HG03469 (cell line): Measurements from ENCODE around the gene TRMT112.
A peak's percentile ranks its signal among the peaks of the same experiment; 100 is the strongest.

Experiments
- ATAC-seq: cut with Tn5 transposase; IDR thresholded peaks from one replicate; pipeline ENCODE4 v1.9.1; 2021; ENCODE audit warnings: mild to moderate bottlenecking, moderate library complexity, moderate number of reproducible peaks; ENCODE audit not compliant: unreplicated experiment

The TRMT112 gene

DNA sequence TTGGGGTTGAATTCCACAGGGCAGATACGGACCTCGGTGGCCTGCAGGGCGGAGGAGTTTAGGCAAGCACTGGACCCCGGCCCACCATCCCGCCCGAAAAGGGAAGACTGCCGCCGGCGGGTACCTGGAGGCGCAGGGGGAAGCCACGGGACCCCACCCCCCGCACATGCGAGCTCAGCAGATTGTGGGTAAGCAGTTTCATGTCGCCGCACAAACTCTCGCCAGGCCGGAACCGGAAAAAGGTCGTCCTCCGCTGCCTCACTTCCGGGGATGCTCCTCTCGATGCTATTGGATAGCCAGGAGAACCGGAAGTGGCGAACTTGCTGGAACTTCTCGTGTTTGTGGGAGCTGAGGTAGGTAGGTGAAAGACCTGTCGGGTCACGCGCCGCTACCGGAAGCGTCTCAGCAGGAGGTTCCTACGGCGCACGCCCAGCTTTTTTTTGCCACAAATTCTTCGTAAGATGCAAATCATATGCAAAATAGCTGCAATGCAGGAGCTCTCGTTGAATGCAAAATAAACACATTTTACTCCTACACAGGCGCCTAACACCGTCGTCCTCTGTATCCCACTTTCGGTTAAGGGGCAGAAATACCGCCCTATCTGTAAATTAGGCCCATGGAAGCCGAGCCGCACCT, at the start of gene TRMT112:
TRMT112 (minus strand) TSS at position 235 of the 636 bp plus-strand sequence; CDS start at position 202, 33 bp downstream.
- peak; percentile 37 for ATAC-seq

DNA sequence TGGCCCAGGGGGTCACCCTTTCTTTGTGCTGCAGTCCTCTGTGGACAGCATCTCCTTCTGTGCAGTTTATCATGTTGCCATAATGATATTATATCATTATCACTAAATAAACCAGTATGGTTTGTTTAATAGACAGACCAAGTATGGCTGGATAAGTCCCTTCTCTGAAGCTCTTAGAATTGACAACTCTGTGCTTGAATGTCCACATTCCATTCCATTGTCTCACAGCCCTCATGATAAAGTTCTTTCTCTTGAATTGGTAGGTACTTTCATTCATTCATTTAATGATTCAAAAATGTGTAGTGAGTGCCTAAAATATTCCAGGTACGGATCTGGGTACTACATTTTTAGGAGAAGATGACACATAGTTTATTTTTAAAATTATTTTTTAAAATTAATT, 49.4 kb upstream of the TRMT112 start:
- no peak for ATAC-seq

DNA sequence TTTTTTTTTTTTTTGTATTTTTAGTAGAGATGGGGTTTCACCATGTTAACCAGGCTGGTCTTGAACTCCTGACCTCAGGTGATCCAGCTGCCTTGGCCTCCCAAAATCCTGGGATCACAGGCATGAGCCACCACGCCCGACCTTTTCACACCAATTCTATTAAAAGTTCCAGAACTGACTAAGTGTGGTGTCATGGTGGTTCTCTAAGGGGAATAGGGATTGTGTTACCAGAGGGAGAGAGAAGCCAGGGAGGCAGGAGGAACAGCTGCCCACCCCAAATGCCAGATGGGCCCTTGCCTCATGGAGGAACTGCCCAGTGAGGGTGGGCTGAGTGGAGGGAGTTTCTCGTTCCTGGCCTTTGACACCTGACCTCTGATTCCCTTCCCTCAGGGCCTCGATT, 47.6 kb upstream of the TRMT112 start:
- no peak for ATAC-seq

DNA sequence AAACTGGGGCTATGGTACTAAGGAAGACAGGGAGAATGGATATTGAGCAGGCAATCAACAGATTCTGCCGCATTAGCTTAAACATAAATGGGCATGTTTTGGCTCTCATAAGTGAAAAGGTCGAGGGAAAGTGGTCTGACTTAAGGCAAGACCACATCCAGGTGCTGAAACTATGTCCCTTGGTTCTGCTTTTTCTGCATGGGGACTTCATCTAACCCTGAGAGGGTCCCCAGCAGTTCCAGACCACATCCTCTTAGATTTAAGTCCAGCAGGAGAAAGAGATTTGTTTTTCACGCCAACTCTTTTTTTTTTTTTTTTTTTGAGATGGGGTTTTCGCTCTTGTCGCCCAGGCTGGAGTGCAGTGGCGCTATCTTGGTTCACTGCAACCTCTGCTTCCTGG, 47.1 kb upstream of the TRMT112 start:
- no peak for ATAC-seq

DNA sequence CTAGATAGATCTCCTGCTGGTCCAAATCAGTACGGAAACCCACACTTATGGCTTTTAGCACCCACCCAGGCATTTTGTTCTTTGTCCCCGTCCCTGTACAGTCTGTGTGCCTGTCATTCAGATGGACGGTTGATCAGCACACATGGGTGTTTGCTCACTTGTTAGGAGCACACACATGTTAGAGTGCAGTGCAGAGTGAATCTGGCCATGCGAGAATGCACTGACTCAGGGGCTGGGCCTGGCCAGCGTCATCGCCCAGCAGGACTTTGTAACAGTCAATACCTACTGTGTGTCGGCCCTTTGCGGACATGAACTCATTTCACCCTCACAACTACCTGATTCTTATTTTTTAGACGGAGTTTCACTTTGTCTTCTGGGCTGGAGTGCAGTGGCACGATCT, 45.0 kb upstream of the TRMT112 start:
- no peak for ATAC-seq

DNA sequence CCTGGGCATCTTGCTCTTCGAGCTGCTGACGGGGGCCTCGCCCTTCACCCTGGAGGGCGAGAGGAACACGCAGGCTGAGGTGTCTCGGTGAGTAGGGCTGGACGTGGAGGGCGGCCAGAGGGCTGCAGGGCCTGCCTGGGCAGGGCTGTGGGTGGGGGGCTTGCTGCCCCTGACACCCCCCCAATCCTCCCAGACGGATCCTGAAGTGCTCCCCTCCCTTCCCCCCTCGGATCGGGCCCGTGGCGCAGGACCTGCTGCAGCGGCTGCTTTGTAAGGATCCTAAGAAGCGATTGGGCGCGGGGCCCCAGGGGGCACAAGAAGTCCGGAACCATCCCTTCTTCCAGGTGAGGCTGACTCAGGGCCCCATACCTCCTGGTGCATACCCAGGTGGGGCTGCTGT, 44.3 kb upstream of the TRMT112 start:
- ATAC-seq, result no peak

DNA sequence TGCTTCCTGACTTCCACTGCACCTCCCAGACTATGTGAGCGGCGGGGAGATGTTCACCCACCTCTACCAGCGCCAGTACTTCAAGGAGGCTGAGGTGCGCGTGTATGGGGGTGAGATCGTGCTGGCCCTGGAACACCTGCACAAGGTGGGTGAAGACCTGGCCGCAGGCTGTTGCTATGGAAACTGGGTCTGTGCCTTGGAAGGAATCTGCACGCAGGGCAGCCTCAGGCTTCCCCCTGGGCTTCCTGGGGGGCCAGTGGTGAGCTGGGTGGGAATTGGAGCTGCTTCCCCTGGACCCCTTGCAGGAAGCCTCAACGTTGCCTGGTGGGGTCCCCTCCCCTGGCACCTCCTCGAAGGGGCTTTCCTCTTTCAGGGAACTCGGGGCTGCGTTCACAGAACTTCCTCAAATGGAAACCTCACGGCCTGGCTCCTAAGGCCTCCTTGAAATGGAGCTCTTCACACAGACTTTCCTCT, 43.1 kb upstream of the TRMT112 start:
- ATAC-seq, result no peak

DNA sequence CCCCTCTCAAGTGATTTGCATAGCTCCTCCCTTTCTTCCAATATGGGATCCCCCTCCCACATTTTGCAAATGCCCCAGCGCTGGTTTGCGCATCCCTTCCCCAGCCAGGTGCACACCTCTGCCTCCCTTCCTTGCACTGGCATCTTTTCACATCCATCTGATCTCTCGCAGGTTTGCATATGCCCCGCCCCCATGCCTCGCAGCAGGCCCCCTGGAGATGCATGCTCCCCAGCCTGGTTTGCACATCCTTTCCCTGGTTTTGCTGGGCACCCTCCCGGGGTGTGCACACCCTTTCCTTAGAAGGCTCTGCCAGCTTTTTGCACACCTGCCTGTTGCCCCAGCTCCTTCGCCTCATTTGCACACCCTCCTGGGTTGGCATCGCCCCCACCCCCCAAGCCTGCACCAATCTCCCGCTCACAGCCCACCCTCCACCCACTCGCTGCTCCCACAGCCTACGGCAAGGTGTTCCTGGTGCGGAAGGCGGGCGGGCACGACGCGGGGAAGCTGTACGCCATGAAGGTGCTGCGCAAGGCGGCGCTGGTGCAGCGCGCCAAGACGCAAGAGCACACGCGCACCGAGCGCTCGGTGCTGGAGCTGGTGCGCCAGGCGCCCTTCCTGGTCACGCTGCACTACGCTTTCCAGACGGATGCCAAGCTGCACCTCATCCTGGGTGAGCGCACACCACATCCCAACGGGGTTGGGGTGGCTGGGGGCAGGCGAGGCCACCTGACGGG, 42.5 kb upstream of the TRMT112 start:
- ATAC-seq, result no peak

DNA sequence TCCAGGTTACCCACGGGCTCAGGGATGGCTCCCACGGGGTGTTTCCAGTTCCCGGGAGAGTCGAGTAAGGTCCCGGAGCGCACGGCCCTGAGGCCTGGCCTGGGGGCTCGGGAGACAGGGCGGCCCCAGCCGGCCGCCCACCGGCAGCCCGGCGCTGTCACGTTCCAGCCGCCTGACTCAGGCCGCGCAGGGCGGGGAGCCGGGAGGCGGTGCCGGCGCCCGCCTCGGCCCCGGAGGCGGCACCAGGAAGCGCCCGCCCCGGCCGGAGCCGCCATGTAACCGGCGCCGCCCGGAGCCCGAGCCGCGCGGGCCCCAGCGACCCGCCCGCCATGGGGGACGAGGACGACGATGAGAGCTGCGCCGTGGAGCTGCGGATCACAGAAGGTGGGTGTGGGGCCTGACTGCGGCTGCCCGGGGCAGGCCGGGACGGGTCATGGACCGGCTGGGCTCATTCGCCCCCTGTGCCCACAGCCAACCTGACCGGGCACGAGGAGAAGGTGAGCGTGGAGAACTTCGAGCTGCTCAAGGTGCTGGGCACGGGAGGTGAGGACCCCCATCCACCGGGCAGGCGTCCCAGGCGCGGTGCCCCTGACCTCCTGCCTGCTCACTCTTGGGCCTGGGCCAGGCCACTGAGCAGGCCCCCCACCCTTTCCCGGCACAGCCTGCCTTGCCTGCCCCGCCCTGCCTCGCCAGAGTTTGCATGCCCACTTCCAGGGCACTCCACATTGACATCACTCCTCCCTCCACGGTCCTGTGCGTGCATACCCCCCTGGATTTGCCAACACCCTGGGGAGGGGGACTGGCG, 41.8 kb upstream of the TRMT112 start, which contains the start of gene RPS6KA4:
RPS6KA4 (plus strand) TSS at position 256 of the 805 bp plus-strand sequence; CDS start at position 330, 74 bp downstream.
- ATAC-seq, result no peak

DNA sequence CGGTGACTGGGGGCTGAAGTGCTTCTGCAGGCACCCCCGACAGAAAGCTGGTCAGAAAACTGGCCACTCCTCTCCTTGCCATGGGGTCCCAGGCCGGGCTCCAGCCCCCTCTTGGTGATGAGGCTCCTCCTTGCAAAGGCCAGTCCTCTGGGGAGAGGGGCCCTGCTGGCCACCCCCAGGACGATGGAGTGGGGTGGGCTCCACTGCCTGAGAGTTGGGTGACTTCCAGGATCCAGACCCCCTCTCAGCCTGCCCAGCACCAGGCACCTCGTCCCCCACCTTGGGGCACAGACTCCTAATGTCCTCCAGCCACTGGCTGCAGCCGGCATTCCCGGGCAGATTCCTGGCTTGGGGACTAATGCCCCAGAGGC, 41.2 kb upstream of the TRMT112 start:
- no peak for ATAC-seq

DNA sequence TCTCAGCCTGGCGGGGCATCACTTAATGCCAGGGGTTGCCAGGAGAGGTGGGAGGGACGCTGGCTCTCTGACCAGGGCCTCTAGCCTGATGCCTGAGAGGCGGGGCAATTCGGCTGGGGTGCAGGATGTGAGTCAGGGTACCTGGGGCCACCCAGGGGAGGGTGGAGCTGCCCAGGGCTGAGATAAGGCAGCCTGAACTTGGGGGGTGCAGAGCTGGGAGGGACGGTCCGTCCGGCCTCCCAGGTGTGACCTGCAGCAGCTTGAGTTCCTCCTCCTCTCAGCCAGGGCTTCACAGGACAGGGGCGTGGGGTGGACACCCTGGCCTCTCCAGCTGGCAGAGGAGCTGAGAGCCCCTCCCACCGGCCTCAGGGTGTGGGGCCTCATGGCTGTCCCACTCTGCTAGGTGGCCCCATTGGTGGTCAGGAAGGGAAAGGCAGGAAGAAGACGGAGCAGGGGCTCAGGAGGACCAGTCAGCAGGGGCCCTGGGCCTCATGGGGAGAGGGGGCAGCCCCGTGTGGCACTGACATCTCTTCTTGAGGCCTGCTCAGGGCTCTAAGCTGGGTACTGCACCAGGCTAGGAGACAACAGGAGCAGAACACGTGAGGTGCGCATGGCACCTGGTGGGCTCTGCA, 40.7 kb upstream of the TRMT112 start:
- ATAC-seq, result no peak

DNA sequence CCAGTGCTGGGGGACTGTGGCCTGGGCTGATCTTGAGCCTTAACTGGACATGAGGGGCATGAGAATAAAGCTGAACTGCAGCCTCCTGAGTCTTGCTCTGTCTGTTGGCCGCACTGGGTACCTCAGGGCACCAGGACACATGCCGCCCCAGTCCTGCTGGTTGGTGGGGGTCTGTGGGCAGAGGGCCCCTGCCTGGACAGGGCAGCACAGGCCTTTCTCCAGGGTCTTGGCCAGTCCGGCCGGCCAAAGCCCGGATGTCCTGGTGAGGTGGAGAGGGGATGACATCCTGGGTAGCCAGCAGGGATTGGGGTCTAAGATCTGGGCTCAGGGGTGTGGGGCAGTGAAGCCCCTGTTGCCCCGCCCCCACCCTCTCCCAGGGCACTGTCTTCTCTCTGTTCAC, 40.1 kb upstream of the TRMT112 start:
- ATAC-seq, result no peak

DNA sequence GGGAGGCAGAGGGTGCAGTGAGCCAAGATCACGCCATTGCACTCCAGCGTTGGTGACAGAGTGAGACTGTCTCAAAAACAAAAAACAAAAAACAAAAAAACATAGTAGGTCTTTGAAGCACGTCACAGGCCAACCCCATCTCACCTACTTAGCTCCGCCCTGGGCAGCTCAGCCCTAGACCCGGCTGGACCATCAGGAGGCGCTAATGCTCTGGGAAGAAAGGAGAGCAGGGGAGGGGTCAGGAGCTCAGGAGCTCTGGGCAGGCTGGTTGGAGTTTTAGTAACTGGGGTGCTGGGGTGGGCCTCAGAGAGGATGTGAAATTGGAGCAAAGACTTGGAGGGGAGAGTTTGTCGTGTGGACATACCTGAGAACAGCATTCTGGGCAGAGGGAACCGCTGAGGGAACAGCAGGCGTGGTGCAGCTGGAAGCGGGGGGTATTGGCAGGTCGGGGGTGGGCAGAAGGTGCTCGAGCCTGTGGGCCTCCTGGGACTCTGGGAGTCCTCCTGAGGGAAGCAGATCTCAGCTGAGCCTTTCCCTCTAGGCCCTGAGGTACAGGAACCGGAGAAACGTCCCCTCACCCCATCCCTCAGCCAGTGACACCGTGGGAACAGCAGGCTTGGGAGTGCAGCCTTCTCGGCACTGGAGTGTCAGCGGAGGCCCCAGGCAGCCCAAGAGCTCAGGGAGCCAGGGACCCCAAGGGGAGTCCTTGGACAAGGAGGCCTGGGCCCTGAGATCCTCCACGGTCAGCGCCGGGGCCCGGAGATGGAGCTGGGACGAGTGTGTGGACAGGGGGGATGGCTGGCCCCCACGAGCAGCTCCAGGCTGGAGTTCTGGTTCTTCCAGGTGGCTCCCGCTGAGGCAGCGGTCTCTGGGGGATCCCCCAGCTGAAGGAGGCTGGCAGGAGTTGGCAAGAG, 39.4 kb upstream of the TRMT112 start:
- ATAC-seq, result no peak

DNA sequence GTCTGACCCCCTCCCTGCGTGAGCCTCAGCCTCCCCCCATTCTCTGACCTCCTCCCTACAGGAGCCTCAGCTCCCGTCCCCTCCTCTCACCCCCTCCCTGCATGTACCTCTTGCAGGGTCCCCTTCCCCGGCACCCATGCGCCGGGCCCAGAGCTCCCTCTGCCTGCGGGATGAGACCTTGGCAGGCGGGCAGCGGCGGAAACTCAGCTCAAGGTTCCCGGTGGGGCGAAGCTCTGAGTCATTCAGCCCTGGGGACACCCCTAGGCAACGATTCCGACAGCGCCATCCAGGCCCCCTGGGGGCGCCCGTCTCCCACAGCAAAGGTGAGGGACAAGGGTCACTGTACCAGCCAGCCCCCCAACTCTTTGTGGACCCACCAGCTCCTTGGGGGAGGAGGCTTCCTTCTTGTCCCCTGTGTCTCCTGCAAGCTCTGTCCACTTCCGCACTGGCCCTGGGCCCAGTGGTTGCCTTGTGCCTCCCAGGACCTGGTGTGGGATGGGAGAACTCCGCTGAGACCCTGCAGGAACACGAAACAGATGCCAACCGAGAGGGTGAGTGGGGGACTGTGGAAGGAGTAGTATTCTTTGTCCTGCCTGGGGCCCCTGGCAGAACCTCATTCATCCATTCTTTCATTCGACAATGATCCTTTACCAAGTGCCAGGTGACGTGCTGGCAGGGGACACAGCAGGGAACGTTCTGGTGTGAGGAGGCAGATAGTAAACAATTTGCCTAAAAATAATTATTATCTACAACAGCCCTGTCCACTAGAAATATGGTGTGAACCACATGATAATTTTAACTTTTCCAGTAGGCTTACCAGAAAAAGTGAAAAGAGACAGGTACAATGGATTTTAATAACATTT, 38.0 kb upstream of the TRMT112 start:
- no peak for ATAC-seq

DNA sequence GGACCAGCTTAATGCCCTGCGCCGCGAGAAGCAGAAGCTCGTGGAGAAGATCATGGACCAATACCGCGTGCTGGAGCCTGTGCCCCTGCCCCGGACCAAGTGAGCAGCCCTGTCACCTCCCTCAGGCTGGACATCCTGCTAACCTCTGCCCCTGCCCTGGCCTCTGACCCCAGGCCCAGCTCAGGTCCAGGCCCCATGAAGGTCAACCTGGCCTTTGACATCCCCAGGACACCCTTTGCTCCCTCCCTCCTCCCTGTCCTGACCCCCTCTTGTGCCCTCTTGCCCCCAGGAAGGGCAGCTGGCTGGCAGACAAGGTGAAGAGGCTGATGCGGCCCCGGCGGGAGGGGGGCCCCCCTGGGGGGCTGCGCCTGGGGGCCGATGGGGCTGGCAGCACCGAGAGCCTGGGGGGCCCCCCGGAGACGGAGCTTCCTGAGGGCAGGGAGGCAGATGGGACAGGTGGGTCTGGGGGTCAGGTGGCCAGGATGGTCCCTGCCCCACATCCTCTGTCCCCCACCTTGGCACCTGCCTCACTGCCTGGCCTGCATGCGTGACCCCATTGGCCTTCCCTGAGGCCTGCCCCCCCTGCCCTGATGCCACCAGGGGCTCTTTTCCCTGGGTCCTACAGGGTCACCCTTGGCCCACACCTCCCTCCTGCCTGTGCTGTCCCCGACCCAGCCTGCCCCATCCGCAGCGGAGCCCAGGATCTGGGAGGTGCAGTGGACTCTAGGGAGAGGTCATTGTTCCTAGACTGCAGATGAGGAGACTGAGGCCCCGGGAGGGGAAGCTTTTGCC, 36.6 kb upstream of the TRMT112 start:
- no peak for ATAC-seq

DNA sequence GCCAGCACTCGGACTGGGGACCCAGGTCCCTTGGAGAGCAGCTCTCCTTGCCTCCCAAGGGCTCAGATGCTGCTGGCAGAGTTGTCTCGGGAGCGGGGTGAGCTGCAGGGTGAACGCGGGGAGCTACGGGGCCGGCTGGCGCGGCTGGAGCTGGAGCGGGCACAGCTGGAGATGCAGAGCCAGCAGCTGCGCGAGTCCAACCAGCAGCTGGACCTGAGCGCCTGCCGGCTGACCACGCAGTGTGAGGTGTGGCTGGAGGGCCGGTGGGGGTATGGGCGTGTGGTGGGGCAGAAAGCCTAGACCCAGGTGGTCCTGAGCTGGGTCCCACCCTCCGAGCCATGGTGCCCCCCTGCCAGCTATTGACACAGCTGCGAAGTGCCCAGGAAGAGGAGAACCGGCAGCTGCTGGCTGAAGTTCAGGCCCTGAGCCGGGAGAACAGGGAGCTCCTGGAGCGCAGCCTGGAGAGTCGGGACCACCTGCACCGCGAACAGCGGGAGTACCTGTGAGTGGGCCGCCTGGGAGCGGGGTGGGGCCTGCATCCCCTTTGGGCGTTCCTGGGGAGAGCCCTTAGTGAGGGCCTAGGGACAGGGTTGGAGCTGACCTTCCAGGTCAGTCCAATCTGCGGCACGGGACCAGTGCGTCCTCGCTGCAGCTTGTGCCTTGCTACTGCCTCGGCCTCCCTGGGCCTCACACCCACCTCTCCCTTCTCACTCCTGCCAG, 35.8 kb upstream of the TRMT112 start:
- no peak for ATAC-seq

DNA sequence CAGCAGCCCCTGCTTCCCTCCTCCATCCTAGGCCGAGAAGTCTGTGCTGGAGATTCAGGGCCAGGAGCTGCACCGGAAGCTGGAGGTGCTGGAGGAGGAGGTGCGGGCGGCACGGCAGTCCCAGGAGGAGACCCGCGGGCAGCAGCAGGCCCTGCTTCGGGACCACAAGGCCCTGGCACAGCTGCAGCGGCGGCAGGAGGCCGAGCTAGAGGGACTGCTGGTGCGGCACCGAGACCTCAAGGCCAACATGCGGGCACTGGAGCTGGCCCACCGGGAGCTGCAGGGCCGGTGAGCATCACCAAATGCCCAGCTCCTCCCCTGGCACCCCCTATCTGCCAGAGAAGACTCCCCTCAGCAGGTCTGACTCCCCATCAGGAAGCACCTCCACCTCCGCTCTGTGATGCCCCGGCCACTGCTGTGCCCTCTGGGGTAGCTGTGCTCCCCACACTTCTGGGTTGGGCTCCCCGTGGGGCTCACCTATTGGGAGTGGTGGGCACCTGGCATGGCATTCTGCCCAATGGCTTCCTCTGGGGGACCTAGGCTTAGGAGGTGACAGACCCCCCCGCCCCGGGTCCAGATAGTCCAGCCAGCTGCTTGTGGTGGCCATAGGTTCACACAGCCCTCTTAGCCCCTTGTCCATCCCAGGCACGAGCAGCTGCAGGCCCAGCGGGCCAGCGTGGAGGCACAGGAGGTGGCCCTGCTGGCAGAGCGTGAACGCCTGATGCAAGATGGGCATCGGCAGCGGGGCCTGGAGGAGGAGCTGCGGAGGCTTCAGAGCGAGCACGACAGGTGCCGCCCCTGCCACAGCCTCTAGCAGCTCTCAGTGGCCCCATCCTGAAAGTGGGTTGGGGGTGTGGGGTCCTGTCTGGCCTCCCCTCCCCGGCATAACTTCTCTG, 35.0 kb upstream of the TRMT112 start:
- no peak for ATAC-seq
